A172 (cell line): Measurements from ENCODE around the gene ENTPD1. TPM values are rescaled to one million over a fixed set of nuclear protein-coding genes. Genes with fewer than 3 reads are reported as not detected.
"Not testable (repeated sequence)": the region's sequence is repeated elsewhere in the genome, so short reads cannot be mapped to it uniquely, and the experiment has no call there.

Experiments
- DNase-seq: peaks from one replicate; pipeline ENCODE4 v3.0.0-alpha.2; 2015; ENCODE audit warnings: low spot score
- total RNA-seq: library from RNA; depleted of rRNA; stranded (reverse); fragments of >200 nt; shearing (Covaris generic); gene quantifications from 2 replicates; pipeline ENCODE4 v1.2.3, GENCODE V29; 2014

Gene ENTPD1
- total RNA-seq, 1 experiment from 2014 or later = 1.9 TPM

DNA sequence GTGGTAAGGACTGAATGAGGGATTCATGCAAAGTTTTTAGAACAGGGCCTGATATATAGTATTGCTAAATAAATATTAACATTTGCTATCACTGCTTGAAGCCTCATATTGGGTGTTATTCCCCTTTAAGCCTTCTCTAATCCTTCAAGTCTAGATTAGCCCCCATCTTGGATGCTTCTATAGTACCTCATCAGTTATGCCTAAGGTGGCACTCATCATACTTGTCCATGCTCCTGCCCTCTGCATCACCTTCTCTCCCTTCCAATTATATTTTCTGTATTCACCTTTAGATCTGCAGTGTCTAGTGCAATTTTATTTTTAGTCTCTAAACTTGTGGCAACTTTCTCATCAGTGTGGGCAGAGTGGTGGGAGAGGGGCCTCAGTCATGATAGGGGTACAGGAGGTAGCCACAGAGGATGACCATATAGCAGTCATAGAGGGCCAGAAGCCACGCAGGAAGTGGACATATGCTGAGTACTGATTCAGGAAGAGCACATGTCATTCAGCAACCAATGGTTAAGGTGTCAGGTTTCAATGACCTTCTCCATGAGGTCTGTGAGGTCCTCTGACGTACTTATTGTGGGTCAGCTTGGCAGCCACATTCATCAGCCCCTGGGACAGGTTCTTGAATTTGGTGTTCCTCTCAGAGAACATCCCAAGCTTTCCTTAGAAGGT lies 2.5 kb downstream of the ENTPD1 start:
- no peak for DNase-seq

DNA sequence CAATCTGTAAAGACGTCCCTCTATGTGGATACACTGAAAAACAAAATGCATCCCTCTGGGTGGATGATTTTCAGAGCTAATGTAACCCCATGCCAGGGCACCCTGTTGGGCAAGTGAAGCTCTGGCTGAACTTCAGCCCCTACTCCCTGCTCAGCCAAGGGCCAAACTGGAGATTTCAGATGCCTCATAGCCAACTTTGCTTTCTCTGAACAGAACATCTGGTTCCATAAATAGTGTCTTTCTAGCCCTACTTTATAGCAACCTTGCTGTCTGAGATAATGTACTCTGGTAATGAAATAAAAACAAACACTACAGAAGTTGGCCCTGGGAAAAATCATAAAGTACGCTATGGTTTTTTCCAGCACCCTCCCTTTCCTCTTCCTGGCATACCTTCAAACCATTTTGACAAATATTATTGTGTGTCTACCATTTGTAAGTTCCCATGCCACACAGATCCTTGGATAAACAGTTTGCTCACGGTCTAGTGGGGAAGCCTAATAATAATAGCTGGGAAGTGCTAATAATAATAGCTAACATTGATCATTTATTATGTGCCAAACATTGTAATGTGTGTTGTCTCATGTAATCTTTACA lies 3.4 kb downstream of the ENTPD1 start:
- no peak for DNase-seq

DNA sequence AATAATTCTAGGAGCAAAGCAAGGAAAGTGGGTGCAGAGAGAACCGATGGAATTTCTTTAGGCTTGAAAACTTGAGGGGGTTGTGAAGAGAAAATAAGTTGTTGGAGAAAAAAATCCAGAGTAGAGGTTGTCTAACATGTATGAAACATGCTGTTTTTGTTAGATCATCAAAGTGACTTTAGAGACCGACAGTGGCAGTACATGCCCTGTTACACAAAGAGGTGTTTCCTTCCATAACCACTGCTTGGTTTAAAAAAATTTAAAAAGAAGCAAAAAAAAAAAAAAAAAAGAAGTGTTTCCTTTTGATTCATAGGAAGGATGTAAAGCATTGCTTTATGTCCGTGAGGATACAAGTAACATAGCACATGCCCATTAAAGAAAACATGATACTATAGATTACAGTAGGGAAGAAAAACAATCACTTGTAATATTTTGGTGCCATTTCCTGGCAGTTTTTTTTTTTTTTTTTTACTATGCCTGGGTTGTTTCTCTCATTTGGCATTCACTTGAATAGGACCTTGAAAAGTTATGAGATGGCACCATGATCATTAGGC lies 6.1 kb downstream of the ENTPD1 start:
- no peak for DNase-seq

DNA sequence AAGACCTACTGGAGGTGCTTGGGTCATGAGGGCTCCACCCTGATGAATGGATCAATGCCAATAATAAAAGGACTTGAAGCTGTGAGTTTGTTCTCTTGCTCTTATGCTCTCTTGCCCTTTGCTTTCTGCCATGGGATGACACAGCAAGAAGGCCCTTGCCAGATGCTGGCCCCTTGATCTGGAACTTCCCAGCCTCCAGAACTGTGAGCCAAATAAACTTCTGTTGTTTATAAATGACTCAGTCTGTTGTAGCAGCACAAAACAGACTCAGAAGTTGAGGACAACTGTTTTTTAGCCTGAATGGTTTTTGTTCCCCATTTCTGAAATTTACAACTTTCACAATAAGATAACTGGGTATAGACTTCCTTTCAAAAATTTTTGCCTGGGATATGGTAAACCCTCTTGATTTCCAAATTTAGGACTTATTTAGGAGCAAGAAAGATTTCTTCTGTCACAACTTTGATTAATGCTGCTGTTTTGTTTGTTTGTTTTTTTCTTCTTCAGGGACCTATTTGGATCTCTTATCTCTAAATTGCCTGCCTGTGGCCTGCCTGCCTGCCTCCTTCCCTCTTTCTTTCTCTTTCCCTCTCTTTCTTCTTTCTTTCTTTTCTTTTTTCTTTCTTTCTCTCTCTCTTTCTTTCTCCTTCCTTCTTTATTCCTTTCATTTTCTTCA lies 12.1 kb downstream of the ENTPD1 start:
- no peak for DNase-seq

DNA sequence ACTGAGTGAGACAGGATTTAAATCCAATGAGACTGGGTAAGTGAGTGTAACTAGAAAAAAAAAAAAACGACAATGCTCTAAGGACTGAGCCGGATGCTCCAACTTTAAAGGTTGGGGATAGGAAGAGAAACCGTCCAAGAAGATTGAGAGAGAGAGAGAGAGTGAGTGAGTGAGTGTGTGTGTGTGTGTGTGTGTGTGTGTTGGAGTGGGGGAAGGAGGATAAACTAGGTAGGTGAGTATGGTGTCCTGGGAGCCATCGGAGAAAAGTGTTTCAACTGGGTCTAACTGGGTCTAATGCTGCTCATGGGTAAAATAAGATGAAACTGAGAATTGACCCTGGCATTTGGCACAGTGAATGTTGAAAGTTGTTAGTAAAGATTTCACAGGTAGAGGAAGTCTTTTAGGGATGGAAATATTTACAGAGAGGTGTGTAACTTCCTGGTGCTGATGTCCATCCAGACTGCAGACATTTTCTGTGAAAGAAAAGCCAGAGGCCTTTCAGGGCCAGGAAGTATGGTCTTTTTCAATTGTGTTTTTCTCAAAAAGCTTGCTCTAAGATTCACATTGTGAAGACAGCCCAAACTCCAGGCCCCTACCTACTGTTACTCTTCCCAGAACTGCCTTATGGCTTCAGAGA lies 14.2 kb downstream of the ENTPD1 start:
- DNase-seq = no peak

DNA sequence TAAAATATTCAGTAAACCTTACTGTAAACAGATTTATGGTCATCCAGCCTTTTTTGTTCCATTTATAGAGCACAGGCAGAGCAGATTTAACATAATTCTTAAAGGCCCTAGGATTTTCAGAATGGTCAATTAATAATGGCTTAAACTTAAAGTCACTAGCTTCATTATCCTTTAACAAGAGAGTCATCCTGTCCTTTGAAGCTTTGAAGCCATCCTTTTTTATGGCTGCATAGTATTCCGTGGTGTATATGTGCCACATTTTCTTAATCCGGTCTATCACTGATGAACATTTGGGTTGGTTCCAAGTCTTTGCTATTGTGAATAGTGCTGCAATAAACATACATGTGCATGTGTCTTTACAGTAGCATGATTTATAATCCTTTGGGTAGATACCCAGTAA lies 17.5 kb downstream of the ENTPD1 start:
- DNase-seq = not testable (repeated sequence)

DNA sequence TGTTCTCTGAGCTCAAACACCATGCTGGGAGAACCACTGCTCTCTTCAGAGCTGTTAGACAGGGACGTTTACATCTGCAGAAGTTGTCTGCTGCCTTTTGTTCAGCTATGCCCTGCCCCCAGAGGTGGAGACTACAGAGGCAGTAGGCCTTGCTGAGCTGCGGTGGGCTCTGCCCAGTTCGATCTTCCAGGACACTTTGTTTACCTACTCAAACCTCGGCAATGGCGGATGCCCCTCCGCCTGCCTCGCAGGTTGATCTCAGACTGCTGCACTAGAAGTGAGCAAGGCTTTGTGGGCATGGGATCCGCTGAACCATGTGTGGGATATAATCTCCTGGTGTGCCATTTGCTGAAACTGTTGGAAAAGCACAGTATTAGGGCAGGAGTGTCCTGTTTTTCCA lies 21.7 kb downstream of the ENTPD1 start:
- DNase-seq = not testable (repeated sequence)

DNA sequence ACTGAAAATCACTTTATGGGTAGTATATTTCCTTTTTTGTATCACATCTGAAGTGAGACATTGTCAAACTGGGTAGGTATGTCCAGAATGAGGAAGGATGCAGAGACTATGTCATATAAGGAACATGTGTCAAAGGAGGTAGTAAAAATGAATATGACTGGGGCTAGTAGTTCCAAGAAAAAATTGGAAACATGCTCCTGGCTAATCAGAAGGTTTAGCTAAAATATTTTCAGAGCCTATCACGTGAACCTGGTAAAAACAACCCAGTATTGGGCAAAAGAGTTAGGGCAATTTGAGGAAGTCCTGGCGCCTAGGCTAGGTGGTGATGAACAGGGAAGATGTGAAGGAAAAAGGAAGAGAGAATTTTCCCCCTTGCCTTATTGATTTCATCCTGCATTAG lies 26.4 kb downstream of the ENTPD1 start:
- DNase-seq = no peak

DNA sequence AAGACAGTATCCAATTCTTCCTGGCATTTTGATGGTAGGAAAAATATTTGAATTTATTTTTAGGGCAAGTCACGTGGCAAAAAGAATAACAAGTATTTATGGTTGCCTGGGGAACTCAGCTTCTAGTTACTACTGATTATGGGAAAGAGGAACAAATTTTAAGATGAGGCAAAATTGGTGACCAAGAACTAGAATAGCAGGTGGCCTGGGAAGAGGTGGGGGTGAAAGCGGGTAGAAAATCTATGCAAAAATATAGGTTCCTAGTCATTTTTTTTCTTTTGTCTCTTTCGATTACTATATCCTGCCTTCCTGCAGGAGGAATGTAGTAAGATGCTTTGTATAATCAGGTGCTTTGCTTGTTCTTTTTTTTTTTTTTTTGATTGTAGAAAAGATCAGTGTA lies 27.8 kb downstream of the ENTPD1 start:
- DNase-seq = no peak

DNA sequence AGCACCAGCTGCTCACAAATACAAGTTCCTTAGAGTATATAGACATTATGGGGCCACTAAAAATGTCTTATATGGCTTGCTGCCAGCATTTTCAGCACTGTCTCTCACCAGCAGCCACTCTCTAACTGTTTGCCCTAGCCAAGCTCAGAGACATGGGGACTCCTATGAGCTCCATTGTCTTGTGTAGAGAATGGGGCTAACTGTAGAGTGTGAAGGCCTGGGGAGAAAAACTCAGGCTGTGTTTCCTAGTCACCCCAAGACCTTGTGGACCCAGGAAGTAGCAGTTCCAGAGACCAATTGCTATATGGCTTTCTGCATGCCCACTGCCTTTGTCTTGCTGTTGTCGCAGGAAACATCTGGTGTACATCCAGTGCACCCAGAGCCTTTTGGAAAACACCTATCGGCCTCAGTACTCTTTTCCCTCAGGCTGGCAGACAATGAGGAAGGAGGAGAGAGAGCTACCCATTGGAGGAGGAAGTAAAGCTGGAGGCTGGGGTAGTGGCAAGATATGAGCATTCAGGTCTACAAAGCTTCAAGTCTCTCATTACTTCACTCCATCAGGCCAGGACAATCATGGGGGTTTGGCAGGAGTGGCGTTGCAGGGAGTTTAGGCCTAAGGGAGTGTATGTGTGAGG lies 28.4 kb downstream of the ENTPD1 start:
- no peak for DNase-seq

DNA sequence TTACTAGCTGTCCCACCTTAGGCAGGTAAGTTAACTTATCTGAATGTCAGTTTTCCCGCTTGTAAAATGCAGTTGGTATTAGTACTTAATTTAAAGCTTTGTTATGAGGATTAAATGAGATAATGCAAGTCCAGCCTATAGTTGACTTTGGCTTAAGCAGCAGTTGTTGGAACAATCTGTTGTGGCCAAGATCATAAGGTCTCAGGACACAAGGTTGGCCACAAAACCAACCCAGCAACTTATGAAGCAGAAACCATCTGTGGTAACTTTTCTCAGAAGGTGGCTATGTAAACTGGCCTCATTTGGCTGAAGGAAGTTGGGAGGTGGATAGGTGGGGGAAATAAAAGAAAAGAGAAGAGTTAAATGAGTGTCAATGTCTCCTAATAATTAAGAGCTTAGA lies 29.4 kb downstream of the ENTPD1 start:
- no peak for DNase-seq

DNA sequence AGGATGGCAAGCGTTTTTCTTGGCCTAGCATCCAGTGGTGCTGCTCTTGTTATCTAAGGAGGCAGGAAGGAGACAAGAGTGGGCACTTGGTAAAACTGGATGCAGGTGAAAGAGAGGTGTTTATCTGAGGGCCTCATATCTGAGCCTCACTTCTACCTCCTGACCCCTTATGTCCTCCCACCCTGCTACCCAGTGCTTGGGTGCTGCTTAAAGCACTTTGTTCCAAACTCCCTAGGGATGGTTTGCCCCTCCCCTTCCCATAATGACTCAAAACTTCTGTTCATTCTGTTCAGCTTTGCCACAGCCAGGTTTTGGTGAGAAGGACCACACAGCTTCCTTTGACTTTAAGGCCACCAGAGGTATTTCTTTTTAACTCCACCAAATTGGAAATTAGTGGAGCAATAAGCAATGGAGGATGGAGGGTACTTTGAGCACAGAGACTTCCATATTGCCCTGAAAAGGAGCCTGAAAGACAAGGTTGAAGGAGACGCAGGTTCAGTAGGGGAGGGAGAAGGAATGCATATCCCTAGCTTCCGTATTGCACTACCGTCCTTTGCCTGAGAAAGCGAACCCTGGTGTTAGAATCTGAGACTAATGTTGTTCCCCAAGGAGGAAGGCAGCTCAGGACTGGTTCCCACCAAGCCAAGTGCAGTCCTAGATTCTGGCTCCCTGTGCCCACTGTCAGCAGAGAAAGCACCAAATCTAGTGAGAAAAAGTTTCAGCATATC lies 30.1 kb downstream of the ENTPD1 start:
- DNase-seq = no peak

DNA sequence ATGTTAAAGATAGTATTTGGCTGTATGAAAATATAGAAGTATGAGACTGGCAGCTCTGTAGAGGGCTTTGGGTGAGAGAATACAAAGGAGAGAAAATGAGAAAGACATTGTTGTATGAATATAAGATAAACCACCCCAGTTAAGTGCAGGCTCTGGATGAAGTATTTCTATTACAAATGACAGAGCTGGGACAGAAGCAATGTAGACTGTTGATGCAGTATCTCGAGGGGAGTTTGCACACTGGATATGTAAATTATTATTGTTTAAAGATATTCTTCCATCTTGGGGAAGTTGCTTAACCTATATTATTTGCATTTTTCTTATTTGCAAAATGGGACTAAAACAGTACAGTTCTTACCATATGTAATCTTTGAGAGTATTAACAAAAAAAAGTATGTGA lies 31.5 kb downstream of the ENTPD1 start:
- no peak for DNase-seq

DNA sequence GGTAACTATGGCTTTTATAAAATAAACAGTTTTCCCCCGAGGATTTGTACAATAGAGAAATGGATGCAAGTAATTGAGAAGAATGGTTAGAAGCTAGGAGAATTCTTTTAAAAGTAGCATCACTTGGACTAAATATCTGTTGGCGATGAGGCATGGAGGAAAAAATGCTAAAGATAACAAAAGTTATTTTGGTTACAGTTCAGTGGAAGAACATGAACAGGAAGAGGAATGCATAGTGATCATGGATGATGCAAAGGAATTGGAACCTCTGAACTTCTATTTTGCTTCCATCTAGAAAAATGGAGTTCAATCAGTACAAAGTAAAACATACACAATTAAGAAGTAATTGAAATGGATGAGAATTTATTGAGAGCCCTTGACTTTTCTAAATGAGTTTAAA lies 32.9 kb downstream of the ENTPD1 start:
- DNase-seq = peak; percentile 10

DNA sequence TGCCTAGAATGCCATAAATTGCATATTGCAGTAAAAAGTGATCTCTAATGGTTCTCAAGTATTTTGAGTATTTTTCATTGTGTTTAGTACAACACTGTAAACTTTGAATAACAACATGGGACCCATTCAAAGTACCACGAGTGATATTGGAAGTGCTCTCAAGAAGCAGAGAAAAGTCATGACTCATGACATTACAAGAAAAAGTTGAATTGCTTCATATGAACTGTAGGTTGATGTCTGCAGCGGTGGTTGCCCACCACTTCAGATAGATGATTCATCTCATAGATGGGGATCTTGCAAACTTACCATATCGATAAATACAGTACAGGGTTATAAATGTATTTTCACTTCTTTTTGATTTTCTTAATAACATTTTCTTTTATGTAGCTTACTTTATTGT lies 33.9 kb downstream of the ENTPD1 start:
- DNase-seq = no peak

DNA sequence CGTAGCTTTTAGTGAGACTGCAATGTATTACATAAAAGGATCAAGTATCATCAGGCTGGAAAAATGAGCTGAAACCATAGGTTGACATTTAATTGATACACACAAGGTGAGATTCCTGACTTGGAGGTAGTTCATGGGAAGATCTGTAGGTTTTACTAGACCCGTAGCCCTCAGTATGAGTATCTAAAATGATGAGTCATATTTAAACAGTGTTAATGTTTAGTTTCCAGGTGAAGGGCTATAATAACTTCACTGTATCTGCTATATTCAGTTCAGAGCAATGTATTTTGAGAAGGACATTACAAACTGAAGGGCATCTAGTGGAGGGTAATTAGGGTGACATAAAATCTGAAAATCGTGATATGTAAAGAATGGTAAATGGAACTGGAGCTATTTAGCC lies 35.0 kb downstream of the ENTPD1 start:
- no peak for DNase-seq

DNA sequence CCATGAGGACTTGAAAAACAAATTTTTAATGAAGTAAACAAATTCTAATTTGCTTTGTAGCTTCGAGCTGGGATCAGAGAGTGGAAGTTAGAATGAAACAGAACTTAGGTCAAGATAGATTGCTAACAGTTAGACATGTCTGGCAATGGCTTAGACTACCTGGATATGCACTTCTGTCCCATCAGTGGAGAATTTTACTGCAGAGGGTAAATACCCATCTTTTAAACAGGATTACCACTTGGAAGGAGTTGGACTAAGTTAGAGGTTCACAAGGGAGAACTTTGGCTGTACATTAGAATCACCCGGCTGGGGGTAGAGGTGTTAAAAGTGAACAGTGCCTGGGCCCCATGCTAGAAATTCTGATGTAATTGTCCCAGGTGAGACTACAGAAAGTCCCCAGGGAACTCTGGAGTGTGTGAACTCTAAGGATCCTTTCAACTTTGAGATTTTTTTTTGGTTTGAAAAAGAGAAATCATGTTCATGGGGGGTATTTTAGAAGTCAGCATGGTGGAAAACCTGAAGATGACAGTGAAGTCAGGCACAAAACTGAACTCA lies 35.5 kb downstream of the ENTPD1 start:
- no peak for DNase-seq

DNA sequence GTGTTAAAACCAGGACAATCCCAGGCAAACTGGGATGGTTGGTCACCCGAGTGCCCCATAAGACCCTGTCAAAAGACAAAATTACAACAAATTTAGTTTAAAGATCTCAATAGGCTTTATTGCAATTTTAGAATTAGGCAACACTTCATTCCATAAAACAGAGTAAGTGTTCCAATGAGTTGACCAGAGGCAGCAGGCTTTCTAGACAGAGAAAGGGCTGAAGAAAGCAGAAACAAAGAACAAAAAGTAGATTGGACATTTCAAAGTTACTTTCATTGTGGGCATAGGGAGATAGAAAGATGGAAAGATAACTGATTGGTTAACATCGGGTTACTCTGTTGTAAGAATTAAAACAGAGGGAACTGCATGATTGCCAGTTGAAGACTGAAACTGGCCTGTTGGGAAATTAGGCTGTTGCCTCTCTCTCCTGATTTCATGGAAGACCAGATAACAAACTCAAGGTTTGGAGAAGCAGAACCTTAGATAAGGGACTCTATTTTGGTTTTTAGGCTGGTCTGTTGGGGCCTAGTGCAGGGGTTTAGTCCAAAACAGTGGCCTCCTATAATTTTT lies 36.3 kb downstream of the ENTPD1 start:
- no peak for DNase-seq

DNA sequence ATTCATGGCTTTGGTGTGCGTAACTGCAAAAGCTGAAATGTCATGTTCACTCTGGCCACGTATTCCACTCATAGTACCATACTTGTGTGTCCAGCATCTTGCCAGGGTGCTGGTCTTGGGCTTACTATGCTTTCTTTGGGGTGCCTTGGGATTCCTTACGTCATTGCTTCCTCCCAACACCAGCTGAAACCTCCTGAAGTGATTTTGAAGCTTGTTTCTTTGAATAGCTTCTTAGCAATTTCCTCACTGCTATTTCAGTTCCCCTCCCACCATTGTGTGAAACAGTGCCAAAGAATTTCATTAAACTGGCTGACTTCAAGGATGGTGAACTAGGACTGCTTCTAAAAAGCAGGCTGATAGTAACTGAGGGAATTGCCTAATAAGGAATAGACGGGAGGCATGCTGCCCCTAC lies 36.9 kb downstream of the ENTPD1 start:
- DNase-seq = no peak

DNA sequence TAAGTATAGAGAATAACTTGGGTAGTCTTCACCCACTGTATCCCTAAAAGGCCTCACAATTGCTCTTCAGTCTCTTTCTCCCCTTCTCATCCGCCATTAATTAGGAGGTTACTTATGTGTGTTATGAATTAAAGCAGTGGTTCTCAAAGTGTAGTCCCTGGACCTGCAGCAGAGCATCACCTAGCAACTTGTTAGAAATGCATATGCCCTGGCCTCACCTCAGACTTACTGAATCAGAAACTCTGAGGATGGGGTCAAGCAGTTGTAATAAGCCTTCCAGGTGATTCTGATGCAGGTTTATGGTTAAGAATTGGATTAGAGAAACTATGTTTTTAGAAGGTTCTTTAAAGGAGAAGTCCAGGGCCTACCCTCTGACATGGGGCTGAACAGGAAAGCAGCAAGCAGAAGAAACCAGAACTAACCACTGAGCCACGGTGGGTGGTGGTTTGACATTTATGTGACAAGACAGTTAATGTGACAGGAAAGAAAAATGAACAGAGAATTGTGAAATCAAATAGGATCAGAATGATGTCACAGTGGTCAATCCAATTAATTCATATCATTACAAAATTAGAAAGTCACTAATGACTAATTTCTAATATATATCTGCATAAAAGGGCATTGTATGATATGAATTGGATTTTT lies 37.6 kb downstream of the ENTPD1 start:
- DNase-seq = no peak
